DMS 273 (cell line): ENCODE data around the gene TMEFF2.
"Not testable (repeated sequence)": the region's sequence is repeated elsewhere in the genome, so short reads cannot be mapped to it uniquely, and the experiment has no call there.

Source experiments
- DNase-seq: peaks from one replicate; lab custom pipeline; 2025; ENCODE audit not compliant: unreplicated experiment; lab: John Stamatoyannopoulos, UW

The TMEFF2 gene

DNA sequence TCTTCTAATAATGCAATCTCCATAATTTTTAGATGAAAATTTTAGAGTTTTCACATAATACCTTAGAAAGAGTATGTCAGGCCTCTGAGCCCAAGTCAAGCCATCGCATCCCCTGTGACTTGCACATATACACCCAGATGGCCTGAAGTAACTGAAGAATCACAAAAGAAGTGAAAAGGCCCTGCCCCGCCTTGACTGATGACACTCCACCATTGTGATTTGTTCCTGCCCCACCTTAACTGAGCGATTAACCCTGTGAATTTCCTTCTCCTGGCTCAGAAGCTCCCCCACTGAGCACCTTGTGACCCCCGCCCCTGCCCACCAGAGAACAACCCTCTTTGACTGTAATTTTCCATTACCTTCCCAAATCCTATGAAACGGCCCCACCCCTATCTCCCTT is 64.4 kb downstream of the TMEFF2 start:
- not testable (repeated sequence) for DNase-seq

DNA sequence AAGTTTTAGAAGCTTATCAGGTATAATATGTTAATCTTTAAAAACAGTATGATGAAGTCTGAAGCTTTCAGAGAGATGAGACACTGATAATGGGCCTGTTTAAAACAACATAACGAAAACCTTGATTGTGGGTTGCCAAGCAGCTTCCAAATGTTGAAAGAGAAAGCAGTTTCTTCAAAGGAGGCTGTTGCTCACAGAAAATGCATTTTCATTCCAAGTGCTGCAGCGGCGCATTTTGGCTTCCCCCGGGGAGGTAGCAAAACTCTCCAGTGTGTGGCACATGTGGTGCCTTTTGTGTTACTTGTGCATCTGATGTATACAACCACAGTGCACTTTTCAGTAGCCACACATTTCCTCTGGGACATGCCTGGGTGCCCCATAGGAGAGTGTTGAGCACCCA is 66.1 kb downstream of the TMEFF2 start:
- DNase-seq: no peak

DNA sequence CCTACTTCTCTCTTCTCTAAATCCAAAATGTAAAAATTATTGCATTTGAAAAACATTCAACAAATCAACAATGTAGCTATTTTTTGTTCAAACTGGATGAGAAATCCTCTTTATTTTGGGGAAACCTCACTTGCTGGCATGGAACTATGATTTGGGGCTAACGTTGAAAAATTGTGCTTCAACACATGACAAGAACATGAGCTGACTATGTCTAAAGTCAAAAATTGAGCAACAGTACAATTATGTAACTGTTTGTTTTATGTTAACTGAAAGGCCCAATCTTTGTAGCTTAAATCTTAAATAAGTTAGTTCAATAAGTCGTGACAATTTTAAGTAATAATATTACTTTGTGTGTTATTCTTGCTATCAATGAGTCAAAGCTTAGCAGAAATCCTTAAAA is 67.3 kb downstream of the TMEFF2 start:
- DNase-seq: no peak

DNA sequence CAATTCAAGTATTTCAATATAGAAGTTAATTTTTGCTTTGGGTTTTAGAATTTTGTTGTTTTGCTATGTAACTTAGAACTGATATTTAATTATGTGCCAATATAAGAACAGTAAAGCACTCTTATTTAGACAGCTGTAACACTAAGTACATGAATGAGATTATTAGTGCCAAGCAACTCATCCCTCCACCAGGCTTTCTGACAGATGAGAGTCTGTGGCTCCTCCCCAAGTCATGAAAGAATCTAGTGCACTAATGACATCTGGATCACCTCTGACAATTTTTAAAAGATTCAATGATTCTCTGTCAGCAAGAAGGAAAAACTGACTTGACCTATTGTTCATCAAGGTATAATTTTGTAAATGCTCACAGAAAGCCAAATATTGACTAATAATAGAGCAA is 67.8 kb downstream of the TMEFF2 start:
- DNase-seq: no peak

DNA sequence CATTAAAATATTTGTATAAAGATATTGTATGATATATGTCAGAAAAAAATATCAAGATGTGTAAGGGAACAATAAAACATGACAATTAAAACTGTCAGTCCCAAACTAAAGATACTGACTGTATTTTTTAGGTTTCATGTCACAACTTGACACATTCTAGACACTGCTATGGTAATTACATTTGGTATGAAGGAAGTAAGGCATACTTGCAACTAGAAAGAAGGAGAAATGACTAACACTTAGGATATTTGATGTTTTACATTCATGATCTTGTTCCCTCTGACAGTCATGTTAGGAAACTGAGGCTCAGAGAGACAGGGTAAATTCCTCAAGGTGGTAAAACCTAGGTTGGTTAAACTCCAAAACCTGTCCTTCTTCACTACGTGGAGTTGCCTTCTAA is 68.3 kb downstream of the TMEFF2 start:
- DNase-seq: no peak

DNA sequence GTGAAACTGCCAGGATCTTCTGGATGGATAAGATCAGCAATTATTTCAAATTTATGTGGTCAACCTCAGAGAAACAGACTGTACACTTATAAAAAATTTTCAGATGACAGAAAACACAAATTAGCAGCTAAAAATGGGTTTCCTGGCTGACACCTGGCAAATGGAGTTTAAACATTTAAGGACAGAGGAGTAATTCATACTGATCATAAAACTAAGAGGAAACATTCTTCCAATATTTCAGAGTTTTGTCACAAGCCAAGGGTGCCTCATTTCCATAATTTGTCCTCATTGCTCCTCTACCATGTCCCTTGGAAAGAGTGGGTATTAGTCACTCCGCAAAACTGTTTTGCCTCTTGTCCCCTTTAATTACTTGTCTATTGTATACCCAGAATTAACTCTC is 70.2 kb downstream of the TMEFF2 start:
- DNase-seq: no peak

DNA sequence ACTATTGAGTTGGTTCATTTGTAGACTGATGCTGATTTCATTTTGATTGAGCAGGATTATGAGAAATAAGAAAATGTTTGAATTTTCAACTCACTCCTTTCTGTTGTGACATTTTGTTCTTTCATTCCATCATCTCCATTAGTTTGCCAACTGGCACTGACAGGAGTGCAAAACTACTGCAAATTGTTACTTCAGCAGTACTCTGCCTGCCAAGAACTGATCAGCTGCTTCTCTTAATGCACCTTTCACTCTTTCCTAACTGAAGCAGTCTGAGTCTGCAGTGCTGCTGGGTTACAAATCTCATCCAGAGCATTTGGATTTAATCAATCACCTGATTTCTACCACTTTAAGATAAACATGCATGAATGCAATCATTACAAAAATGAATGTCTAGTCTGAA is 70.9 kb downstream of the TMEFF2 start:
- no peak for DNase-seq

DNA sequence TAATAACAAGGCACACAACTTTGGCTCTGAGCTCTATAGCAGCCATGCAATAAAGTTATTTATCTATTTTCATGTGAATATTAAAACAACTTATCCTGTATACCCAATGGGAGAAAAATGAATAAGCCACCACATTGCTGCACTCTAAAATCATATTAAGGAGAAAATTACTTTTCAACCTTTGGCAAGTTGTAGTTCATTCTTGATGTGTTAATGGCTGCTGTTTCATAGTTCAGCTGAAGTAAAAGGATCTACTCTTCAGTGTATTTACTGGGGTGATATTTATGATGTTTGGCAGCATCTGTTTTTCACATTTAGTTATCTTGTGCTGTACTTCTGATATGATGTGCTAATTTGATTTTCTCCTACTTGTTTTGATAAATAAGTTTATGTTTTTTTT is 71.8 kb downstream of the TMEFF2 start:
- DNase-seq: no peak

DNA sequence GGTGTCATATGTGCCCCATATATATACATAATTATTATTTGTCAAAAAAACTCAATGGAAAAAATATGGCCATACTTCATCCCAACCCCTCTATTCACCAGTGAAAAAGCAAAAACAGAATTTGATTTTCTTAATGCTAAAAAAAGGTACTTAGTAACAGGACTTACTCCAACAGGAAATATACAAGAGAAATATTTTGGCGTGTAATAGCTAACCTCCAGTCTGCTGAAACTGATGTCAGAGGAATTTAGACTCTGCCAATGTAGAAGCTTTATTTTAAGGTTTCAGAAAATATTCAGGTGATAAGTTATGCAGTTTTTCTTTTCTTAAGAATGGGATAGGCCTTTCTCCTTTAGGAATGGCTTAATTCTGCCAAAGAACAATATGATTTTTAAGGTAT is 72.6 kb downstream of the TMEFF2 start:
- DNase-seq: no peak

DNA sequence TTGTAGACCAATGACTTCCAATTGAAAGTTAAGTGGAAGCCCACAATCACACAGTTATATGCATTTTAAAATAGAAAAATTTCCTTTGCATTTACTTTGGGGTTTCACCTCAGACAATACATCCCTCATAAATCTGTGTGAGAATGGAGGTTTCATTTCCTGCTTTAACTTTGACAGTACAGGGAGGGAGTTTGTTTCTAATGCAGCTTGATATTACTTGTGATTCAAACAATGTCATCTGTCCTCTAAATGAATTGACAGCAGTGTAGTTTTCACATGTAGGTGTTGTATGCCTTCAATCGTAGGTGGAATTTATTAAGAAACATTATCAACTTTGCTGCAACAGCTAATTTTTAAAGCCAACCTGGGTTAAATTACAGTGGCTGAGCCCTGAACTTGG is 75.2 kb downstream of the TMEFF2 start:
- DNase-seq: no peak

DNA sequence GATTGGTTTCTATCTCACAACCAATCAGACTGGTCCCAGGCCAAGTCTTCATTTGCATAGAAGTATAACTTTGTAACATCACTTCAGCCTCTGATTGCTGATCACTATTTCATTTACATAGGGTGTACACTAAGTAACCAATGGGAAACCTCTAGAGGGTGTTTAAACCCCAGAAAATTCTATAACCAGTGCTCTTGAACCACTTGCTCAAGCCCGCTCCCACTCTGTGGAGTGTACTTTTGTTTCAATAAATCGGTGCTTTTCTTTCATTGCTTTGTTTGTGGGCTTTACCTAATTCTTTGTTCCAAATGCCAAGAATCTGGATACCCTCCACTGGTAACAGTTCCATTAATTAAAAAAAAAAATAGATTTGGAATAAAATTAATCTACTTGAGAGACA is 77.0 kb downstream of the TMEFF2 start:
- DNase-seq: no peak

DNA sequence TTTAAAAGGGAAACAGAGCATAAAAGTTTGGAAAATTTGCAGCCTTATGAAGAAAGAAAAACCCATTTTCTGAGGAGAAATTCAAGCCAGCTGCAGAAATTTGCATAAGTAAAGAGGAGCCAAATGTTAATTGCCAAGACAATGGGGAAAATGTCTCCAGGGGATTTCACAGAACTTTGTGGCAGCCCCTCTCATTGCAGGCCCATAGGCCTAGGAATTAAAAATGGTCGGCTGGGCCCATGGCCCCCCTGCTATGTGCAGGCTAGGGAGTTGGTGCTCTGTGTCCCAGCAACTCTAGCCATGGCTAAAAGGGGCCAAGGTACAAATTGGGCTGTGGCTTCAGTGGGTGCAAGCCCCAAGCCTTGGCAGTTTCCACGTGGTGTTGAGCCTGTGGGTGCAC is 83.2 kb downstream of the TMEFF2 start:
- DNase-seq: not testable (repeated sequence)

DNA sequence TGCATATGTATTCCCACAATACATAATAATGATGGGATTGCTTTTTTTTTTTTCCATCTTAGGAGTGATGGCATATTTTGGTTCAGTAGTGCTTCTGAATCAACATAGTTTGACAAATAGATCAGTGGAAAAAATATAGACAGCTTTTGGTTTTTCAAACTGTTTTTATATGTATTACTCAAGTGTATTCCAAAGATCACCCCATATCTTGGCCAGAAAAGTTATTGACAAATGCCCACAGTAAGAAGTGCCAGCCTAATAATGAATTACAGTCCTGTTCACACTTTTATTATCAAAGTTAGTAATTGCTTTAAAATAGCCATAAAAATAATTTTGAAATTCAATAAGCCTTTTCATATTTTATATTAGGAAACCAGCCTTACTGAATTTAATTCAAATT is 95.0 kb downstream of the TMEFF2 start:
- DNase-seq: no peak

DNA sequence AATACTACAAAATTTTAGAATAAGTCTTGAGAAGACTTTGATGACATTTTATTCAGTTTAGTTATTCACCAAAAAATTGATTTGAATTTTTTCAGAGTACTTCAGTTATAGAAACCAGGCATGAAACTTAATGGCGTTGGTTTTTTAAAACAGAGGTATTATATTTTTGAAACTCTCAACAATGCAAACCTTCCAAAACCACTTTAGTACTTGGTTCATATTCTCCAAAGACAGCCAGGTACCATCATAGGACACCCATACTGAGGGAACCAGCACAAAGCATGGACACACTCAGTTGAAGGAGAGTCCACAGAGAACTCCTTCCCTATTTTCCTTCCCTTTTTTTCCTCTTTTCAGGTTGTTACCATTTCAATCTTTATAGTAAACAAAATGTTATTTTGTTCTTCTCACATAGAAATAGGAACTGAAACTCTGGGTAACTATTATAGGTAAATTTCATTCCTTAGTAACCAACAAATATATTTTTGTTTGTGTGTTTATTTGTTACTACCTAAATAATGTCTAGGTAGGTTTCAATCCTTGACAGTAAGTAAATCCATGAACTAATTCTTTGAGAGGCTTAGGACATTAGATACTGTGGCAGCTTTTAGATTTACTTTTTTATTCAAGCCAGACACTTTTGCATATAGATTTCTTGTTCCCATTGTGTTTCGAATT is 95.8 kb downstream of the TMEFF2 start:
- no peak for DNase-seq

DNA sequence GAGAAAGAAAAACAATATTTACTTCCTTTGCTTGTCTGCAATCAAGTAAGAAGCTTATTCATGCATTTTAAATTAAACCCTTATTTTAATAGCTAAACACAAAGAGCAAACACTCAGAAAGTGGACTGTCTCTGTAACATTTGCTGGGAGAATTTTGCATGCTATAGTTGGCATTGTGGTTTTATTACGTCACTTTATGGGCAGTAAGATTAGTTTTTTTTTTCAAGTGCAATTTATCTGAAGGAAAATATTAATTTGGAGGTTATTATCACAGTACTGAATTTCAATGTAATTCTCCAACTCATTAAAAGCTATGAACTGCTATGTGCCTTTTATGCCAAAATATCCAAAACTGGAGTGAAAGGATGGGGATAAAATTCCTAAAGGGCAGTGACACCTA is 103.3 kb downstream of the TMEFF2 start:
- DNase-seq: no peak

DNA sequence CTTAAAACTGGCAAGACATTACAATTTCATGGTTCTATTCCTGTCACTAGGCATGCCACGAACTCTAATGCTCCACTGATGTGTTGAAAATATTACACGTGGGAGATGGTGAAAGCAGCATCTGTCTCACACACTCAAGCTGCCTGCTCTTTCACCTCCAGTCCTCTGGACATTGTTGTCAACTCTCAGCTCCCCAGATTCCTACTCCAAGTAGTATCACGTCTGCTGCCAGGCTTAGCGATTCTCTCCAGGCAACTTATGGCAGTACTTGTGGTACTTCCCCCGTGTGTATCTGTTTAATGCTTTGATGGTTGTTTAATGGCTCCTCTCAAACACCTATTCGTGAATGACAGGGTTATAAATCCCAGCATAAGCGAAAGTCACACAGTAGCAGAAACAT is 103.8 kb downstream of the TMEFF2 start:
- no peak for DNase-seq

DNA sequence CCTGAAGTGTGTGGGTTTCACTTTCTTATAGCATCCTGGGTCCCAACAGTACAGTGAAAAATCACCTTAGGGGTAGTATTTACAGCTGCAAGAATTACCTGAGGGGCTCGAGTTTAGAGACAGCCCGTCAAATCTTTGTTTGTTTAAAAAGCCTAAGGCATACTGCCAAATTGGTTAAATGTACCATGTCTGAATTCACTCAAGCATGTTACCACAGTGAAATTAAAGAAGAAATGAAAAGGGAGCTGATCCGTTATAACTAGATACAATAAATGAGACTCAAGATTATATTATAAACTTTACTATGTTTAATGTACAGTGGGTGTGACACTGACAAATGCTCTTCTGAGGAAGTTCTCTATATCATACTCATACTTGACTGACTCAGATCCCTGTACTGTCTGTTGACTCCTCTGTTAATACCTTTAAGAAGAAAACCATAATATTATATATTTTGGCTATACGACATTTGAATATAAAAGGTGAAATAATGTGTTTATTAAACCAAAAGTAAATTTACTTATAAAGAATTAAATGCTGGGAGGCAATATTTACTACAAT is 107.3 kb downstream of the TMEFF2 start:
- peak; percentile 11 for DNase-seq

DNA sequence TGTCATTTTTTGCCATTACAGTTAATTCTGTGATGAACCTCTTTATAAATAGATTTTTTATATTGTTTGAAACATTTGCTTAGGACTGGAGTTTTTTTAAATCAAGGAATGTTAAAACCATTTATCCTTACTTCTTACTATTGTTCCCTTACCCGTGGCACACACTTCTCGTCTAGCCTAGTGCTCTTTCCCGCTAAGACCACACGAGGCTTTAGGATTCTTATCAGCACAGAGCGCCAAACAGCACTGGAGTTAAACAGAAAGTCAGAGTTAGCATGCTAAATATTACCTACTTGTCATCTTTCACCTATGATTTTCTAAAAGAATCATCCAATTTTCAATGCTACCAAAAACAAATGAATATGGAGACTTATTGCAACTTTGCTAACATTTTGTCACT is 112.6 kb downstream of the TMEFF2 start:
- no peak for DNase-seq

DNA sequence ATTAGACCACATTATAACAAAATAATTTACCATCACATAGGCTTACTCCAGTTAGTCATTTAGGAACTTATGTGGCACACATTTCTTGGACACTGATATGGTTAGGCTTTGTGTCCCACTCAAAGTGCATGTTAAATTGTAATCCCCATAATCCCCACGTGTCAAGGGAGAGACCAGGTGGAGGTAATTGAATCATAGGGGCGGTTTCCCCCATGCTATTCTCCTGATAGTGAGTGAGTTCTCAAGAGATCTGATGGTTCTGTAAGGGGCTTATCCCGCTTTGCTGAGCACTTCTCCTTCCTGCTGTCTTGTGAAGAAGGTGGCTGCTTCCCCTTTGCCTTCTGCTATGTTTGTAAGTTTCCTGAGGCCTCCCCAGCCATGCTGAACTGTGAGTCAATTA is 114.6 kb downstream of the TMEFF2 start:
- DNase-seq: not testable (repeated sequence)

DNA sequence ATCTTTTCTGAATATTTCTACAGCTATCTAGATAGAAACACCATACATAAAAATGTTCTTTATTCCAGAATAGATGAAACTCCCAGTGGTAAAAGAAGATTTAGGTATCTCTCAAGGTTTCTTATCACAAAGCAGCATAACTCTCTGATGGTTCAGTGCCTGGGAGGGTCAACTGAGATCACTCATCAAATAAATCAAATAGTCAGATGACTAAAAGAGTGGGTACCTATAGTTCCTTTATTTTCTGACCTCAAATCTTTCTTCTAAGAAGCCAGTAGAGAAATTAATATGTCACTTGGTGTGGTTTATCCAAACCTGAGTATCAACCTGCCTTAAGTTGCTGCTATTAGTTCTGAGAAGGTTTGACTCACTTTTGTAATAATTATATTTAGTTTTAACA is 120.9 kb downstream of the TMEFF2 start:
- DNase-seq: no peak

DNA sequence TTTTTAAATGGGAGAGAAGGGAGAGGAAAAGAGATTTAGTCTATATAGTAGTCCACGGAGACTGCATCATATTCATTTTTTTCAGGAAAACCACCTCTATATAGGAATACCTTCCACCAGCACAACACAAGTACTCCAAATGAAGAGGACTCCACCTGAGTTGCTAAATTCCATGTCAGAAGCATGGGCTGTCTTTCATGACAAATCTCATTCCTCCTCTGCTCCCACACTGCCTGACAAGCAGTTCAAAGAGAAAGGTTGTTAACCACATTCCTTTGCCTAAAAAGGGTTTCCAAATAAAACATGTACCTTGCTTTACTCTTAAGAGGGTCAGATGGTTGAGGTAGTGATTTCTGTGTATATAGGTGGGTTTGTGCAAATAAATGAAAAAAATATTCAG is 122.0 kb downstream of the TMEFF2 start:
- no peak for DNase-seq

DNA sequence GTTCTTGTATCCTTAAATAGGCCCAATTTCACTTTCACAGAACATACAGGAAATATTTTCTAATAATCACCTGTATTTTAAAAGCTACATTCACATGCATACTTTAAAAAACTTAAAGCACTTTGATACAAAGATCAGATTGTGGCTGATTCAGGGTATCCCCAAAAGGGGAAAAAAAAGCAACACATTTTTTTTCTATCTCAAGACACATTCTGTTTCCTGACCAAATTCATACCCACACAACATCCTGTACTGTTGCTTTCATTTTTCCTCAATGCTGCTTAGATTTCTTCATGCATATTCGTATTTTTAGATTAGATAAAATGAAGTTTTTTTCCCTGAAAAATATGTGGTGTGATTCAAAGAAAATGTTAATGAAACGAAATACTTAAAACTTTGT is 122.5 kb downstream of the TMEFF2 start:
- DNase-seq: no peak

DNA sequence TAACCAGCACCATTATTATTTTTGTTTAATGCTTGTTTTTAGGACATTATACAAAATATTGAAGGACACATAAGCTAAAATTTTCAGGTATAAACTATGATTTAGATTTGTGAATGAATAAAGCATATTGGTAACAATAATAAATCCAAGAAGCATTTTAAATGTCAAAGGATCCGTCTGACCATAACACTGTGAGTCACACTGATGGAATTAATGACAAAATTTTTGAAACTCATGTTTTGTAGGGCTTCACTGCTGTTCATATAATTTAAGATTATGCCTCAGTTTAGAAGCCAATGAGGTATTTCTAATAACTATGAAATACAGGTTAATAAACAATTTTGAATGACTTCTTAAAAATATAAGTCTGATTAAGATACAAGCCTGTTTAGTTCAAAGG is 124.6 kb downstream of the TMEFF2 start:
- no peak for DNase-seq
